Stomach smooth muscle (tissue), 2 donors: ENCODE measurements around the gene UROC1.

Experiments used
- H3K27ac ChIP-seq: one replicate; pipeline ENCODE4 v1.7.0; 2013; ENCODE audit warnings: mild to moderate bottlenecking, low read length, inconsistent platforms
- H3K27me3 ChIP-seq, 2 donors: one replicate each; pipeline ENCODE4 v1.7.0; 2013; ENCODE audit warnings: low read length in 2 of 2; ENCODE audit not compliant: insufficient read depth in 2 of 2, control insufficient read depth in 1 of 2
- H3K36me3 ChIP-seq, 2 donors: one replicate each; pipeline ENCODE4 v1.7.0; 2013; ENCODE audit warnings: low read length in 2 of 2; ENCODE audit not compliant: control insufficient read depth in 2 of 2, insufficient read depth in 2 of 2
- H3K4me1 ChIP-seq: one replicate; pipeline ENCODE4 v1.7.0; 2013; ENCODE audit warnings: low read length; ENCODE audit not compliant: control insufficient read depth, insufficient read depth
- H3K4me3 ChIP-seq, 2 donors: one replicate each; pipeline ENCODE4 v1.7.0; 2013; ENCODE audit warnings: low read length in 2 of 2
- H3K9ac ChIP-seq, 2 donors: one replicate each; pipeline ENCODE4 v1.7.0; 2013; ENCODE audit warnings: low read length in 2 of 2, mild to moderate bottlenecking in 1 of 2
- H3K9me3 ChIP-seq, 2 donors: one replicate each; pipeline ENCODE4 v1.7.0; 2013; ENCODE audit warnings: low read length in 2 of 2; ENCODE audit not compliant: control insufficient read depth in 2 of 2
- donor health status: healthy.
- donor health status: Pancreatic carcinoma.

UROC1 gene

GRCh38 chr3:126456766-126457388, 60.7 kb downstream of the UROC1 start:
- H3K4me1 ChIP-seq, result no peaks in the 10 kb centered on the region

GRCh38 chr3:126456211-126456610, 61.4 kb downstream of the UROC1 start:
- no peaks in the 10 kb centered on the region for H3K9me3 ChIP-seq
- H3K4me3 ChIP-seq, result no peak overlapping the region
- no peak overlapping the region for H3K27ac ChIP-seq
- H3K9ac ChIP-seq, result no peak overlapping the region
- no peaks in the 10 kb centered on the region for H3K27me3 ChIP-seq
- H3K36me3 ChIP-seq, result peaks cover 51 to 52% of the 10 kb centered on the region in 2 donors
- H3K4me1 ChIP-seq, result no peaks in the 10 kb centered on the region

More at GRCh38 chr3:126456766-126457388, 60.7 kb downstream of the UROC1 start:
- no peak overlapping the region for H3K4me3 ChIP-seq
- peaks cover 51 to 53% of the 10 kb centered on the region in 2 donors for H3K36me3 ChIP-seq
- no peak overlapping the region for H3K27ac ChIP-seq
- H3K9me3 ChIP-seq, result no peaks in the 10 kb centered on the region
- no peaks in the 10 kb centered on the region for H3K27me3 ChIP-seq
- H3K9ac ChIP-seq, result no peak overlapping the region

GRCh38 chr3:126454437-126455198, 63.0 kb downstream of the UROC1 start:
- H3K4me3 ChIP-seq, result no peak overlapping the region
- H3K9me3 ChIP-seq, result no peaks in the 10 kb centered on the region
- no peaks in the 10 kb centered on the region for H3K27me3 ChIP-seq
- H3K36me3 ChIP-seq, result peaks cover 44 to 50% of the 10 kb centered on the region in 2 donors
- no peak overlapping the region for H3K27ac ChIP-seq
- H3K4me1 ChIP-seq, result no peaks in the 10 kb centered on the region
- H3K9ac ChIP-seq, result no peak overlapping the region

- Histone ChIP-seq H3K36me3 (peaks cover 41 to 48% of the 10 kb centered on the region in 2 donors), H3K9ac (no peak overlapping the region), H3K27ac (no peak overlapping the region), H3K4me1 (no peaks in the 10 kb centered on the region), H3K4me3 (no peak overlapping the region), H3K27me3 (no peaks in the 10 kb centered on the region), H3K9me3 (no peaks in the 10 kb centered on the region)
Measured at GRCh38 chr3:126454025-126454424, 63.5 kb downstream of the UROC1 start.

- Histone ChIP-seq H3K4me1 (peaks cover 4% of the 10 kb centered on the region), H3K36me3 (peaks cover 34 to 48% of the 10 kb centered on the region in 2 donors)
Measured at GRCh38 chr3:126452213-126452612, 65.4 kb downstream of the UROC1 start.

GRCh38 chr3:126451511-126451910, 66.1 kb downstream of the UROC1 start:
- Histone ChIP-seq H3K27ac (no peak overlapping the region), H3K36me3 (peaks cover 27 to 41% of the 10 kb centered on the region in 2 donors)

More at GRCh38 chr3:126452213-126452612, 65.4 kb downstream of the UROC1 start:
- H3K4me3 ChIP-seq, result no peak overlapping the region
- H3K27me3 ChIP-seq, result no peaks in the 10 kb centered on the region
- H3K27ac ChIP-seq, result no peak overlapping the region
- no peaks in the 10 kb centered on the region for H3K9me3 ChIP-seq
- H3K9ac ChIP-seq, result no peak overlapping the region

GRCh38 chr3:126450744-126451143, 66.8 kb downstream of the UROC1 start:
- H3K9ac ChIP-seq, result no peak overlapping the region
- no peaks in the 10 kb centered on the region for H3K27me3 ChIP-seq
- H3K4me1 ChIP-seq, result peaks cover 4% of the 10 kb centered on the region
- no peaks in the 10 kb centered on the region for H3K9me3 ChIP-seq
- no peak overlapping the region for H3K27ac ChIP-seq
- no peak overlapping the region for H3K4me3 ChIP-seq
- H3K36me3 ChIP-seq, result peaks cover 25 to 35% of the 10 kb centered on the region in 2 donors

More at GRCh38 chr3:126451511-126451910, 66.1 kb downstream of the UROC1 start:
- H3K27me3 ChIP-seq, result no peaks in the 10 kb centered on the region
- no peaks in the 10 kb centered on the region for H3K9me3 ChIP-seq
- no peak overlapping the region for H3K4me3 ChIP-seq
- H3K4me1 ChIP-seq, result peaks cover 4% of the 10 kb centered on the region
- no peak overlapping the region for H3K9ac ChIP-seq

- no peak overlapping the region for H3K4me3 ChIP-seq
- no peaks in the 10 kb centered on the region for H3K27me3 ChIP-seq
- H3K9me3 ChIP-seq, result no peaks in the 10 kb centered on the region
- H3K36me3 ChIP-seq, result peaks cover 25 to 35% of the 10 kb centered on the region in 2 donors
- no peak overlapping the region for H3K27ac ChIP-seq
- no peak overlapping the region for H3K9ac ChIP-seq
- peaks cover 4% of the 10 kb centered on the region for H3K4me1 ChIP-seq
Measured at GRCh38 chr3:126450219-126450618, 67.4 kb downstream of the UROC1 start.

GRCh38 chr3:126449621-126450051, 67.9 kb downstream of the UROC1 start:
- peaks cover 25 to 35% of the 10 kb centered on the region in 2 donors for H3K36me3 ChIP-seq

GRCh38 chr3:126448893-126449180, 68.7 kb downstream of the UROC1 start:
- H3K9ac ChIP-seq, result no peak overlapping the region
- peaks cover 25 to 33% of the 10 kb centered on the region in 2 donors for H3K36me3 ChIP-seq
- no peaks in the 10 kb centered on the region for H3K9me3 ChIP-seq

More at GRCh38 chr3:126449621-126450051, 67.9 kb downstream of the UROC1 start:
- Histone ChIP-seq H3K27ac (no peak overlapping the region), H3K27me3 (no peaks in the 10 kb centered on the region), H3K9ac (no peak overlapping the region), H3K4me1 (peaks cover 4% of the 10 kb centered on the region), H3K4me3 (no peak overlapping the region), H3K9me3 (no peaks in the 10 kb centered on the region)

More at GRCh38 chr3:126448893-126449180, 68.7 kb downstream of the UROC1 start:
- H3K27me3 ChIP-seq, result no peaks in the 10 kb centered on the region
- peaks cover 4% of the 10 kb centered on the region for H3K4me1 ChIP-seq
- H3K4me3 ChIP-seq, result no peak overlapping the region
- no peak overlapping the region for H3K27ac ChIP-seq
